ENCODE measurements around the gene EPHB3.

The EPHB3 gene

GRCh38 chr3:184578218-184578617 lies 16.6 kb downstream of the EPHB3 start:
- Histone ChIP-seq H3K27me3 (ENCODE audit: insufficient read depth, low read length) (peaks cover 4% of the 10 kb centered on the region; the same call in 1 of the 2 replicates), H3K9ac (ENCODE audit: low read length) (no peak overlapping the region), H3K4me1 (ENCODE audit: insufficient read depth, low read length, severe bottlenecking) (no peaks in the 10 kb centered on the region), H3K79me2 (ENCODE audit: insufficient read depth, low read length) (no peaks in the 10 kb centered on the region), H4K20me1 (ENCODE audit: insufficient read depth, low read length) (no peaks in the 10 kb centered on the region), H3K4me2 (ENCODE audit: low read length) (no peak overlapping the region), H3K4me3 (ENCODE audit: low read depth, low read length, poor library complexity, severe bottlenecking) (no peak overlapping the region), H3K36me3 (ENCODE audit: insufficient read depth, low read length) (no peaks in the 10 kb centered on the region), H3K9me2 (ENCODE audit: low read depth, low read length) (no peaks in the 10 kb centered on the region), H3K27ac (ENCODE audit: low read depth, low read length, poor library complexity, severe bottlenecking) (no peak overlapping the region), H3F3A (ENCODE audit: insufficient read depth, low read length) (no peaks in the 10 kb centered on the region), H2AFZ (ENCODE audit: low read length) (no peak overlapping the region), H3K9me3 (ENCODE audit: low read length) (no peaks in the 10 kb centered on the region)
- TF ChIP-seq EZH2 (IDR thresholded peaks at IDR 0.05; ENCODE audit: borderline replicate concordance, low read length) (no peak), CTCF (IDR thresholded peaks at IDR 0.05; ENCODE audit: low read length) (no peak)

- Histone ChIP-seq H3K4me2 (ENCODE audit: low read length) (no peak overlapping the region), H3F3A (ENCODE audit: insufficient read depth, low read length) (no peaks in the 10 kb centered on the region), H4K20me1 (ENCODE audit: insufficient read depth, low read length) (no peaks in the 10 kb centered on the region), H2AFZ (ENCODE audit: low read length) (no peak overlapping the region), H3K79me2 (ENCODE audit: insufficient read depth, low read length) (no peaks in the 10 kb centered on the region), H3K4me1 (ENCODE audit: insufficient read depth, low read length, severe bottlenecking) (no peaks in the 10 kb centered on the region), H3K36me3 (ENCODE audit: insufficient read depth, low read length) (no peaks in the 10 kb centered on the region), H3K9ac (ENCODE audit: low read length) (no peak overlapping the region), H3K9me2 (ENCODE audit: low read depth, low read length) (no peaks in the 10 kb centered on the region), H3K27ac (ENCODE audit: low read depth, low read length, poor library complexity, severe bottlenecking) (no peak overlapping the region), H3K4me3 (ENCODE audit: low read depth, low read length, poor library complexity, severe bottlenecking) (no peak overlapping the region), H3K9me3 (ENCODE audit: low read length) (no peaks in the 10 kb centered on the region), H3K27me3 (ENCODE audit: insufficient read depth, low read length) (peaks cover 4% of the 10 kb centered on the region; the same call in 1 of the 2 replicates)
- no peak for TF ChIP-seq CTCF (IDR thresholded peaks at IDR 0.05; ENCODE audit: low read length)
- no peak for TF ChIP-seq EZH2 (IDR thresholded peaks at IDR 0.05; ENCODE audit: borderline replicate concordance, low read length)
Measured at GRCh38 chr3:184578822-184579221, 17.2 kb downstream of the EPHB3 start.

GRCh38 chr3:184579513-184579912 lies 17.9 kb downstream of the EPHB3 start:
- Histone ChIP-seq H3K36me3 (ENCODE audit: insufficient read depth, low read length) (no peaks in the 10 kb centered on the region), H3K27me3 (ENCODE audit: insufficient read depth, low read length) (peaks cover 4% of the 10 kb centered on the region; the same call in 1 of the 2 replicates), H3K4me1 (ENCODE audit: insufficient read depth, low read length, severe bottlenecking) (no peaks in the 10 kb centered on the region), H3K9me3 (ENCODE audit: low read length) (no peaks in the 10 kb centered on the region), H2AFZ (ENCODE audit: low read length) (no peak overlapping the region), H3K4me3 (ENCODE audit: low read depth, low read length, poor library complexity, severe bottlenecking) (no peak overlapping the region), H3K79me2 (ENCODE audit: insufficient read depth, low read length) (no peaks in the 10 kb centered on the region), H3K4me2 (ENCODE audit: low read length) (no peak overlapping the region), H3K27ac (ENCODE audit: low read depth, low read length, poor library complexity, severe bottlenecking) (no peak overlapping the region), H3F3A (ENCODE audit: insufficient read depth, low read length) (no peaks in the 10 kb centered on the region), H3K9me2 (ENCODE audit: low read depth, low read length) (no peaks in the 10 kb centered on the region), H4K20me1 (ENCODE audit: insufficient read depth, low read length) (no peaks in the 10 kb centered on the region), H3K9ac (ENCODE audit: low read length) (no peak overlapping the region)
- no peak for TF ChIP-seq EZH2 (IDR thresholded peaks at IDR 0.05; ENCODE audit: borderline replicate concordance, low read length)
- no peak for TF ChIP-seq CTCF (IDR thresholded peaks at IDR 0.05; ENCODE audit: low read length)

All from OCI-LY1 (cell line).